HG03108 (cell line): ENCODE data around the gene TMEM178A.

ENCODE experiments used
- ATAC-seq: cut with Tn5 transposase; IDR thresholded peaks from one replicate; pipeline ENCODE4 v1.9.1; 2021; ENCODE audit warnings: moderate library complexity; ENCODE audit not compliant: unreplicated experiment

Gene TMEM178A

DNA sequence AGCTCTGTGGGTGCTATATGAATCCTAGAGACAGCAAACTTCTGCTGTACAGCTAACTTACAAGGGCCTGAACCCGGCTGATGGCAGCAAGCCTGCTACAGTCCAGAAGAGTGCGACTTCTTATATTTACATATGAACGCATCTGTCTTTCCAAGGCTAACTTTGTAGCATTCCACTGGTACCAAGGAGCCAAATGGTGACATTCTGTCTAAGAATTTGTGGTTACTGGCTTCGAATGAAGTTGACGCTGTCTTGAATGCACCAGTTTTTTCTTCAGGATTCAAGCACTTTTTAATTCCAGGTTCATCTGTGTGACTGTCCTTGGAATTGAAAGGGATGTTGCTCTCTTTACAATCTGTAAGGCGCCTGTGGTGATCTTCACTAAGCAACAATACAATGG lies 70.9 kb downstream of the TMEM178A start:
- ATAC-seq = no peak

DNA sequence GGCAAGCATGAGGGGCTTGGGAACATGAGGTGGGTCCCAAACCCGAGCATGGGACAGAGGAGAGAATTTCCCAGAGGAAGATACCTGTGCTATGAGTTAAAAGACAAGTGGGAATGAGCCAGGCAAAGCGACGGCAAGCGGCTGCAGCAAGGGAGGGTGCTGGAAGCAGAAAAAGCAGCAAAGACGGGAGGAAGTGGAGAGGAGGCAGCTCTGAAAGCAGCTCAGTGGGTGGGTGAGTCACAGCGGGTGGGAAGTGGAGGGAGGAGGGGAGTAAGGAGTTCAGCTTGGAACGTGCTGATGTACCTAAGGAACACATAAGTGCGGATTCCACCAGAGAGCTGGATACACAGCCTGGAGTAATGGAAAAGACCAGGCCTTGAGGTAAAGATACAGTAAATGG lies 71.9 kb downstream of the TMEM178A start:
- ATAC-seq = no peak

DNA sequence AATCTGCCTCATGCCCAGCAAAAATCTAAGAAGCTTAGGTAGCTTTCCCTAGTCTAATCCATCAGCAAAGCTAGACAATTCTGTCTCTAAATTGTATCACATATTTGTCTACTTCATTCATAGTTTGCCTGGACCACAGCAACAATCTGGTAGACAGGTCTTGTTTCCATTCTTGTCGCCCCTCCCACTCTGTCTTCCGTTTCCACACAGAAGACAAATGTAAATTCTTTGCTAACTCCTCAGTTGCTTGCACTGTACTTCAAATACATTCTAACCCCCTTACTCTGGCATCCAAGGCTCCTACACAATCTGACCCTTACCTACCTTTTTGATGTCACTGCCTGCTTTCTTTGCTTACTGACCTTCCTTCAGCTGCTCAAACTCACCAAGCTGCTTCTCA lies 73.2 kb downstream of the TMEM178A start:
- ATAC-seq = no peak

DNA sequence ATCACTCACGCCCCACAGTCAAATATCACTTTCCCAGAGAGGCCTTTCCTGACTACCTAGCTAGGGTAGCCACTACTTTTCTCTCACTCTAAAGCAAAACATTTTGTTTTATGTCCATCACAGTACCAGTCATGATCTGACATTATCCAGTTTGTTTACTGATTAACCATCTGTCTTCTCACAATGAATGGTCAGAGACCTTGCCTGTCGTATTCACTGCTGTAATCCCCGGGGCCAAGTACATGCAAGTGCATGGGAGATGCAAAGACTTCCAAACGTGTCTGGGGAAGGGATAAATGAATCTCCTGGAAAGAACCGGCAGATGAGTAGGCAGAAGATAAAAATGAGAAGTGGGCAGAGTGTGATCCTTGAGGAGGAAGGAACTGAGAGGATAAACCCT lies 73.7 kb downstream of the TMEM178A start:
- no peak for ATAC-seq

DNA sequence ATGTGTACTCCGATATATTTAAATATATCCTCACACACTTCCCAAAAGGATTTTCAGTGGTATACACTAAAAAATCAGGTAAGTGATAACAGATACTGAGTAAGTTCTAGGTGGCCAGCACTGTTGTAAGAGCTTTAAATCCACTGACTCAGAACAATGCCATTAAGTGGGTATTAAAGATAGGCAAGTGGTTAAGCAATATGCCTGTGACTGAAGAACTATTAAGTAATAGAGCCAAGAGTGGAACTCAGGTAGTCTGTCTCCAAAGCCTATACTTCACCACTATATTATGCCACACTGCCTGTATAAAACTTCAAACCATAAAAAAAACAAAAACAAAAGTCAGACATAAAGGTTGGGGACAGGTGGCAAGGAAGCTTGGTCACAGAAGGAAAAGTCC lies 76.2 kb downstream of the TMEM178A start:
- ATAC-seq = no peak

DNA sequence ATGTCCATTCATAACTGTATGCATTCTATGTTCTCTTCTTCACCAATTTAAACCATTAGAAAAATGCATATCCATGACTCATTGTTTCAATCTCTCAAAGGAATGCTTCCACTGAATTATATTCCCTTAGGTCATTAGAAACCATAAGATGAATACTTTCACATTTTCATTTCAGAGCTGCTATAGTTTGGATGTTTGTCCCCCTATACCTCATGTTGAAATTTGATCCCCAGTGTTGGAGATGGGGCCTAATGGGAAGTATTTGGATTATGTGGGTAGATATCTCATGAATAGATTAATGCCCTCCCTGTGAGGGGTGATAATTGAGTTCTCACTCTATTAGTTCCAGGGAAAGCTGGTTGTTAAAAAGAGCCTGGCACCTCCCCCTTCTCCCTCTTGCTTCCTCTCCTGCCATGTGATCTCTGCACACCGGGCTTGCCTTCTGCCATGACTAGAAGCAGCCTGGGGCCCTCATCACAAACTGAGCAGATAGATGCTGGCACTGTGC lies 77.6 kb downstream of the TMEM178A start:
- ATAC-seq = no peak

DNA sequence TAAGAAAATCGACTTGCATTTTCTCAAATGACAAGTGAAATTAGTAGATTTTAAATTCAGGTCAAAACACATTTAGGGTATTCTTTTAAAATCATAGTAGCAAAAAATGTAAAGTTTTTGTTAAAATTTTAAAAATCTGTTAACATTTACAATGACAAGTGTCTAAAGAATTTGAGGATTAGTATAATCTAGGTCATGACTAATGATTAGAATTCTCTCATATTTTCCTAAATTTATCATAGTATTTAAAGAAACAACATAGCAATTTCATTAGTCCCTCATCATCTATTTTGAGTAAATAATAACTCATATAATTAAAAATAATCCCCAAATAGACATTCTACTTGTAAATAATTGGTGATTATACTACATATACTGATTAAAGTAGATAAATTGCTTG lies 89.7 kb downstream of the TMEM178A start:
- no peak for ATAC-seq

DNA sequence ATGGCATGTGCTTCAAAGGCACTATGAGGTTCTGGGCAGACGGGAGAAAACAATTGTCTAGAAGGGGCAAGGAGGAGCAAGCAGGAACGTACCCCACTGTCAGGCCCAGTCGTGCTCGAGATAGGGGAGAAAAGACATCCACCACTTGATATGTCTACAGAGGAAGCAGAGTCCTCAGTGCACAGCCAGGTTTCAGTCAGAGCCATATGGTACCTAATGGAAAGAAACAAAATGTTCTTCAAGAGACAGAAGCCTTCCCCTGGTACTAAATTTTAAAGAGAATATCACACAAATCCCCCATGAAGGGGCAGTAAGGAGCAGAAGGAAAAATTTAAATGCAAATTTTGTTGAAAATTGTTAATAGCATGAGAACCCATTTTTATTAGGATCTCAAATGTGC lies 91.4 kb downstream of the TMEM178A start:
- no peak for ATAC-seq

DNA sequence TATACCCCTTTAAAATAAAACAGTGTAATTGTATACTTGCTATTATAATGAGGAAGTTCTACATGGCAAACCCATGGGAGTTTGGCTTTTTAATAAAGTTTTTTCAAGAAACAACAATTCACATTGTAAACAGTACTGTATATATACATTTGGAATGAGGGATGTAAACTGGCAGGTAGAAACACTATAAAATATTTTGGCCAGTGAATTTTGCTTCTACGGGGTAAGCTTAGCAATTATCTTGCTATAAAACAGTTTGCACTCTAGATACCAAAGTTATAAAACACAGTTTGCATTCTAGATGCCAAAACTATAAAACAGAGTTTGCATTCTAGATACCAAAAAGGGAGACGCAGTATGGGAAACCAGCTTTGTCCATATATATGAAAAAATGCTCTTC lies 96.7 kb downstream of the TMEM178A start:
- no peak for ATAC-seq
